ENCODE data around the gene PRMT3.

Gene PRMT3

DNA sequence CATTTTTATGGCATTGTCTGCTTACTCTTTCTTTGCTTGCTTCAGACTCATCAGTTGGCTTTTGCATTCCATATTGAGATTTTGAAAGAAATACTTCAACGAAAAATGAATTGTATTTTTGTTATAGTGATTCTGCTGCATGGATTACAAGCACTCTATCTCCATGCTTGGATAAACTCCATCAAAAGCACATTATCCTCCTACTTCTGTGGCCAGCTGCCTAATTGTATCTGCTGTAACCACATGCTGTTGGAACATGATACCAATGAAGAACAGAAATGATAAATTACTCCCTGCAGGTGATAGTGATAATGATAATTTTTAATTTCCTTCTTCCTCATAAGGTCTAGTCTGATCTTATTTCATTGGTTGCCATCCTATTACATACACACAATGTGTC lies 100.8 kb downstream of the PRMT3 start:
- DNase-seq (ENCODE audit: low read depth): no peak
- TF ChIP-seq, protein P1, sequence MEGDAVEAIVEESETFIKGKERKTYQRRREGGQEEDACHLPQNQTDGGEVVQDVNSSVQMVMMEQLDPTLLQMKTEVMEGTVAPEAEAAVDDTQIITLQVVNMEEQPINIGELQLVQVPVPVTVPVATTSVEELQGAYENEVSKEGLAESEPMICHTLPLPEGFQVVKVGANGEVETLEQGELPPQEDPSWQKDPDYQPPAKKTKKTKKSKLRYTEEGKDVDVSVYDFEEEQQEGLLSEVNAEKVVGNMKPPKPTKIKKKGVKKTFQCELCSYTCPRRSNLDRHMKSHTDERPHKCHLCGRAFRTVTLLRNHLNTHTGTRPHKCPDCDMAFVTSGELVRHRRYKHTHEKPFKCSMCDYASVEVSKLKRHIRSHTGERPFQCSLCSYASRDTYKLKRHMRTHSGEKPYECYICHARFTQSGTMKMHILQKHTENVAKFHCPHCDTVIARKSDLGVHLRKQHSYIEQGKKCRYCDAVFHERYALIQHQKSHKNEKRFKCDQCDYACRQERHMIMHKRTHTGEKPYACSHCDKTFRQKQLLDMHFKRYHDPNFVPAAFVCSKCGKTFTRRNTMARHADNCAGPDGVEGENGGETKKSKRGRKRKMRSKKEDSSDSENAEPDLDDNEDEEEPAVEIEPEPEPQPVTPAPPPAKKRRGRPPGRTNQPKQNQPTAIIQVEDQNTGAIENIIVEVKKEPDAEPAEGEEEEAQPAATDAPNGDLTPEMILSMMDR (conservative IDR thresholded peaks at IDR 0.05; ENCODE audit: low read depth, low read length): no peak
- H3K4me3 ChIP-seq (ENCODE audit: low read length): no peak overlapping the region

DNA sequence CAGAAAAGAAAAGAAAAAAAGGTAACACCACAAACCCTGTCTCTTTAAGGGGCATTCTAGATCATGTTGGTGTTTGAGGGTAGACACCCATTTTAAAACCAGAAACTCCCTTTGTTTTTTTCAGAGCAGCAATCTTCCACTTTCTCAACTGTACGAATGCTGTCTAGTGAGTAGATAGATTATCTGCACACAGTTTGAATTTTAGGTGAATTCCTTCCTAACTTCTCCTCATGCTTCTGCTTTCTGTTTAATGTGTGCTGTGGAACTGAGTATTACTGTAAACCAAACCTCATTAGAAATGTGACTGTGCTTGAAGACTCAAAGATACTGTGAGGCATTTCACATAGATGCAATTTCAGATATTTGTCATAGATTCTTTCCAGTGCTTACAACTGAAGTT lies 102.4 kb downstream of the PRMT3 start:
- TF ChIP-seq, protein P1 (conservative IDR thresholded peaks at IDR 0.05; ENCODE audit: low read depth, low read length): no peak
- H3K4me3 ChIP-seq (ENCODE audit: low read length): no peak overlapping the region
- DNase-seq (ENCODE audit: low read depth): no peak

DNA sequence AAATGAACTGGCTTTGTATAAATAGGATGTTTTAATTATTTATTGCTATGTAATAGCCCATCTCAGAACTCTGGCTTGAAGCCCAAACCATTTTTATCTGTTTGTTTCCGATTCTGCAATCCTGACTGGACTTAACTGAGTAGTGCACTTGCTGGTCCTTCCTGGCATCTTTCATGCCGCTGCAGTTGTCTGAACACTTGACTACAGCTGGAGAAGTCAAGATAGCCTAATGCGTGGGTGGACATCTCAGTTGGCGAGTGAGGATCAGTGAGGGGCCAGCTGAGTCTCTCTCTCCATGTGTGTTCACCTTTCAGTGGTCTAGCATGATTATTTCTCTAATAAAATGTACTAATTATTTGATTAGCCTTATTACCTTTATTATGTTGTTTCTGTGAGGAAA lies 105.8 kb downstream of the PRMT3 start:
- TF ChIP-seq, protein P1 (conservative IDR thresholded peaks at IDR 0.05; ENCODE audit: low read depth, low read length): no peak
- no peak overlapping the region for H3K4me3 ChIP-seq (ENCODE audit: low read length)
- no peak for DNase-seq (ENCODE audit: low read depth)

DNA sequence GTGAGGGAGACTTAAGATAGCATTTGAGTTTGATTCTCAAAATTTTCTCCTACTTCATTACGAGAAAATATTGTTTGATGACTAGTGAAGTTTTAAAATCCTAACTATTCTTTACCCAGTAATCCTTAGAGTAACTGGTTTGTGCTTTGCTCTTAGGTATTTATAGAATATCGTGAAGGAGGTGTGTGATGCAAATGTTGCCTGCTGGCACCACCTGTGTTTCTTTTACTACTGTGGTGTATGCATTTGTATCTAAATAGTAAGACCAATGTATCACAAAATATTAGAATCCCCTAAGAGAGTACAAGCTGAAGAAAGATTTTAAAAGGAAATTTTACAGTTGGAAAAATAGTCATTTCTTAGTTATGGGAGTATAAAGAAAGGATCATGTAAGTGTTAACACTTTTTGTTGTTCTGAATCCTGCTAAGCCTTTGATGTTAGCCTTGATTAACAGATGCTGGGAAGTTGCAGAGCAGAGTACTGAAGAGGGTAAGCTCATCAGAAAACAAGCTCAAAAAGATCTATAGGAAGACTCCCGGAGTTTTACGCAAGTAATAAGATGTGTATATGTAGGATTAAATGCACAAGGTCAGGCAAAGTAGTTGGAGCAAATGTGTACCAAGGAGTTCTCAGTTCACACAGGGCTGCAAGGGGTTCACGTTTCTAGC lies 109.7 kb downstream of the PRMT3 start:
- H3K4me3 ChIP-seq (ENCODE audit: low read length): no peak overlapping the region
- TF ChIP-seq, protein P1 (conservative IDR thresholded peaks at IDR 0.05; ENCODE audit: low read depth, low read length): no peak
- no peak for DNase-seq (ENCODE audit: low read depth)

DNA sequence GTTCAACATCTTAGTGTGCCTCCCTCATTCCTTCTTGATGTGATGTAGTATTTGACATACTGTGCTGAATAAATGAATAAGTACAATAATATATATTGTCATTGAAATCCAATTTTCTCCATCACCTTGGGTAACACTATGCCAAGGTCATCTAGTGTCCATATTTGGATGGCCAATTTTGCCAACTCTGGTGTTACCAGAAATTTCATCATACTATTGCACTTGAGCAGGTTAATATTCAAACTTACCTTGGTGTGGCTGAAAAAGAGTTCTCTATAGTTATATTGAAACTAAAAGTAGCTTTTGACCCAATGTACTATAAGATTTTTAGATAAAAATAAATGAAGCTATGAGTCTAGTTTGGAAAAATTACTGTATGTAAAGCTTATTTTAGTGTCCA lies 113.7 kb downstream of the PRMT3 start:
- H3K4me3 ChIP-seq (ENCODE audit: low read length): no peak overlapping the region
- no peak for DNase-seq (ENCODE audit: low read depth)
- TF ChIP-seq, protein P1 (conservative IDR thresholded peaks at IDR 0.05; ENCODE audit: low read depth, low read length): no peak

DNA sequence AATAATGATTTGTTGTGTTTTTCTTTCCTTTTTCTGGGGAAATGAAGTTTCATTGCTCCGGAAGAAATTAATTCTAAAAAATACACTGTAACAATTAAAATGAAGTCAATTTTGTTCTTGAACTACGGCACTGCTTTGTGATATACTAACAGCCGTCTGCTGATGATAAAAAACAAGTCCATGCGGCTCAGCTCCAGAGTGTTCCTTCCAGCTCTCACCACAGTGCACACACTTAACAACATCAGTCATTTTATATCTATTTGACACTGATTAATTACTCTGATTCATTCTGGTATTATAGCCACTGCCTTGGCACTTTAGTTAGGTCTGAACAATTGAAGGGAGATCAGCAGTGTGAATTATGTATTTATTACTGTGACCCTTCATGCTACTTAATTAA lies 114.5 kb downstream of the PRMT3 start:
- no peak for DNase-seq (ENCODE audit: low read depth)
- TF ChIP-seq, protein P1 (conservative IDR thresholded peaks at IDR 0.05; ENCODE audit: low read depth, low read length): no peak
- no peak overlapping the region for H3K4me3 ChIP-seq (ENCODE audit: low read length)

DNA sequence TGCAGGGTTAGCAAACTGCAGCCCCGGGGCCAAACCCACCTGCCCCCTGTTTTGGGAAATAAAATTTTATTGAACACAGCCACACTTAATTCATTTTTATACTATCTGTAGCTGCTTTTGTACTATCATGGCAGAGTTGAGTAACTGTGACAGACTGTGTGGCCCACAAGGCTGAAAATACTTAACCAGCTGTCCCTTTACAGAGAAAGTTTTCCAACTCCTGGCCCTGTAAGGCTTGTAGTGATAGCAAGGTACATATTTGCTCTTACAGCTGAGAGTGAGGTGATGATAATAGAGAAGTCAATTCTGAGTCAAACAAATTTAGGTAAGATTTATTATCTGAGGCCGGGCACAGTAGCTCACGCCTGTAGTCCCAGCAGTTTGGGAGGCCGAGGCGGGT lies 124.5 kb downstream of the PRMT3 start:
- H3K4me3 ChIP-seq (ENCODE audit: low read length): no peak overlapping the region
- no peak for DNase-seq (ENCODE audit: low read depth)
- TF ChIP-seq, protein P1 (conservative IDR thresholded peaks at IDR 0.05; ENCODE audit: low read depth, low read length): no peak
